Parathyroid adenoma (tissue), 2 donors: ENCODE measurements around the gene ZMIZ1.
A peak's percentile ranks its signal among the peaks of the same experiment; 100 is the strongest.

Source experiments
- H2AFZ ChIP-seq: fragments of 300-600 bp; sonication (generic); one replicate; pipeline ENCODE4 v1.7.0; 2017; ENCODE audit warnings: antibody characterized with exemption, mild to moderate bottlenecking
- H3K27ac ChIP-seq: fragments of 300-600 bp; sonication (generic); one replicate; pipeline ENCODE4 v1.7.0; 2017
- H3K27me3 ChIP-seq: fragments of 300-600 bp; sonication (generic); one replicate; pipeline ENCODE4 v1.7.0; 2017; ENCODE audit warnings: low read length; ENCODE audit not compliant: control insufficient read depth, insufficient read depth
- H3K36me3 ChIP-seq: fragments of 300-600 bp; sonication (generic); one replicate; pipeline ENCODE4 v1.7.0; 2017; ENCODE audit warnings: low read length; ENCODE audit not compliant: control insufficient read depth, insufficient read depth
- H3K4me1 ChIP-seq: fragments of 300-600 bp; sonication (generic); one replicate; pipeline ENCODE4 v1.7.0; 2017; ENCODE audit warnings: control low read depth
- H3K4me2 ChIP-seq: fragments of 300-600 bp; sonication (generic); one replicate; pipeline ENCODE4 v1.7.0; 2017; ENCODE audit warnings: low read length
- H3K4me3 ChIP-seq: fragments of 300-600 bp; sonication (generic); one replicate; pipeline ENCODE4 v1.7.0; 2017; ENCODE audit warnings: low read depth, low read length
- H3K79me2 ChIP-seq: fragments of 300-600 bp; sonication (generic); one replicate; pipeline ENCODE4 v1.7.0; 2017; ENCODE audit warnings: control low read depth
- H3K9ac ChIP-seq: fragments of 300-600 bp; sonication (generic); one replicate; pipeline ENCODE4 v1.7.0; 2017; ENCODE audit warnings: mild to moderate bottlenecking
- H3K9me3 ChIP-seq: fragments of 300-600 bp; sonication (generic); one replicate; pipeline ENCODE4 v1.7.0; 2017; ENCODE audit warnings: low read length; ENCODE audit not compliant: control insufficient read depth
- TF ChIP-seq, protein P1 (sequence below): fragments of 300-600 bp; sonication (generic); IDR thresholded peaks from one replicate; pipeline ENCODE4 v1.7.0; 2017; ENCODE audit warnings: antibody characterized with exemption, mild to moderate bottlenecking
- donor health status: primary hyperparathyroidism.

ZMIZ1 gene

DNA sequence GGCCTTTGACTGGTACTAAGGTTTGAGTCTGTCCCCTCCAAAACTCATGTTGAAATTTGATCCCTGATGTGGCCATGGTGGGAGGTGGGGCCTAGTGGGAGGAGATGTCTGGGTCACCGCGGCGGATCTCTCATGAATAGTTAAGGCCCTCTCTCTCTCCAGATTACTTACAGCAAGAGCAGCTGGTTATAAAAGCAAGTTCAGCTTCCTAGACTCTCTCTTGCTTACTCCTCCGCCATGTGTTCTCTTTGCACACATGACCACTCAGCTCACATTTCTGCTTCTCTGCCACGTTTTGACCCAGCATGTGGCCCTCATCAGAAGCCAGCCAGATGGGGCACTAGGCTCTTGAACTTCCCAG, 29.9 kb upstream of the ZMIZ1 start:
- Histone ChIP-seq H3K79me2 (no peaks in the 10 kb centered on the region), H3K4me3 (no peak overlapping the region), H3K4me2 (no peak overlapping the region), H3K9me3 (no peaks in the 10 kb centered on the region), H3K27me3 (no peaks in the 10 kb centered on the region), H3K4me1 (no peaks in the 10 kb centered on the region), H3K36me3 (no peaks in the 10 kb centered on the region), H3K27ac (no peak overlapping the region), H3K9ac (no peak overlapping the region), H2AFZ (peak overlapping the region; percentile 4)
- TF ChIP-seq, protein P1, sequence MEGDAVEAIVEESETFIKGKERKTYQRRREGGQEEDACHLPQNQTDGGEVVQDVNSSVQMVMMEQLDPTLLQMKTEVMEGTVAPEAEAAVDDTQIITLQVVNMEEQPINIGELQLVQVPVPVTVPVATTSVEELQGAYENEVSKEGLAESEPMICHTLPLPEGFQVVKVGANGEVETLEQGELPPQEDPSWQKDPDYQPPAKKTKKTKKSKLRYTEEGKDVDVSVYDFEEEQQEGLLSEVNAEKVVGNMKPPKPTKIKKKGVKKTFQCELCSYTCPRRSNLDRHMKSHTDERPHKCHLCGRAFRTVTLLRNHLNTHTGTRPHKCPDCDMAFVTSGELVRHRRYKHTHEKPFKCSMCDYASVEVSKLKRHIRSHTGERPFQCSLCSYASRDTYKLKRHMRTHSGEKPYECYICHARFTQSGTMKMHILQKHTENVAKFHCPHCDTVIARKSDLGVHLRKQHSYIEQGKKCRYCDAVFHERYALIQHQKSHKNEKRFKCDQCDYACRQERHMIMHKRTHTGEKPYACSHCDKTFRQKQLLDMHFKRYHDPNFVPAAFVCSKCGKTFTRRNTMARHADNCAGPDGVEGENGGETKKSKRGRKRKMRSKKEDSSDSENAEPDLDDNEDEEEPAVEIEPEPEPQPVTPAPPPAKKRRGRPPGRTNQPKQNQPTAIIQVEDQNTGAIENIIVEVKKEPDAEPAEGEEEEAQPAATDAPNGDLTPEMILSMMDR, result no peak

DNA sequence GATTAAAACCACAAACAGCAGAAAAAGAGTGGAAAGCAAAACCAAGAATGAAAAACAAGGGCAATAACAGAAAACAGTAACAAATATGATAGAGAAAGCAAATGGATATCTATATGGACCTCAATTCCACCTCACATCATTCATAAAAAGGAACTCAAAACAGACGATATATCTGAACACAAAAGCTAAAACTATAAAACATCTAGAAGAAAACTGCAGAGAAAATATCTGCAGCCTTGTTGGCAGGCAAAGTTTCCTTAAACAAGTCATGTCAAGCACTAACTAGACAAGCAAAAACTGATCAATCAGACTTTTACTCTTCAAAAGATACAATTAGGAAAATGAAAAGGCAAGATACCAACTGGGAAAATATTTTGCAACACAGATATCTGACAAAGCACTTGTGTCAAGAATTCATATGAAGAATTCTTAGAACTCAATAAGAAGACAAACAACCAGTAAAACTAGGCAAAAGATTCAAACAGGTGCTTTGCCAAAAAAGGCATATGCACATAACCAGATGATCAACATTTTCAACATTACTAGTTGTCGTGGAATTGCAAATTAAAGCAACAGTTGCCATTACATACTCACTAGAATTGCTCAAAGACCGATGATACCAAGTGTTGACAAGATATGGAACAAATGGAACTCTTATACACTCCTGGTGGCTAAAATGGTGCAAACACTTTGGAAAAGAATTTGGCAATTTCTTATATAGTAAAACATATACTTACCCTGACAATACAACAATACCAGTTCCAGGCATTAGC, 25.9 kb upstream of the ZMIZ1 start:
- Histone ChIP-seq H3K9ac (no peak overlapping the region), H3K4me1 (peaks cover under 1% of the 10 kb centered on the region), H3K4me2 (no peak overlapping the region), H3K27me3 (no peaks in the 10 kb centered on the region), H3K27ac (no peak overlapping the region), H3K79me2 (no peaks in the 10 kb centered on the region), H3K4me3 (no peak overlapping the region), H3K36me3 (no peaks in the 10 kb centered on the region), H2AFZ (no peak overlapping the region), H3K9me3 (no peaks in the 10 kb centered on the region)
- TF ChIP-seq, protein P1, result no peak

DNA sequence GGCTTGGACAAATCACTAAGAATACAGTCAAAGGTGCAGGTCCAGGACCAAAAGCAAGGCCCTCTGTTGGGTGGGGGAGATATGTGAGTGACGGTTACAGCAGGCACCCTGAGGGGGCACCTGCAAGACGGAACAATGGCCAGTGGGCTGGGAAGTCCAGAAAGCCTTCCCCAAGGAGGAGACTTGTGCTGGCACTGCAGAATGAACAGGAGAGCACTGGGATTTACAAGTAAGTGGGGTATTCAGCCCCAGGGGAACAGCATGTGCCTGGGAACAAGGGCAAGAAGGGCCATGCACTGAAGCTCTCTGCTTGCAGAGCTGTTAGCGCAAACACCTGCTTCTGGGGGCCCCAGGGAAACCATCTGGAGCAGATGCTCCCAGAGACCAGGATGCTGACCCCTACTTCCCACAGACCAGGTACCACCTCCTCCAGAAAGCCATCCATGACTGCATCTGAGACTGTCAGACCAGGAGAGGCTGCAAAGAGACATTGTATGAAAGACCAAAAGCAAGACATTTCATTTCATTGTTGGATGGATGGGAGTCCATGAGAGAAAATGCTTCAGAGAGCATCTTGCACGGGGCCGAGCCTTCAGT, 24.6 kb upstream of the ZMIZ1 start:
- Histone ChIP-seq H3K4me1 (peaks cover 9% of the 10 kb centered on the region), H3K4me2 (no peak overlapping the region), H3K4me3 (no peak overlapping the region), H3K36me3 (no peaks in the 10 kb centered on the region), H3K9ac (no peak overlapping the region), H3K27ac (no peak overlapping the region), H3K79me2 (no peaks in the 10 kb centered on the region), H3K27me3 (no peaks in the 10 kb centered on the region), H2AFZ (no peak overlapping the region), H3K9me3 (no peaks in the 10 kb centered on the region)
- TF ChIP-seq, protein P1, result no peak

DNA sequence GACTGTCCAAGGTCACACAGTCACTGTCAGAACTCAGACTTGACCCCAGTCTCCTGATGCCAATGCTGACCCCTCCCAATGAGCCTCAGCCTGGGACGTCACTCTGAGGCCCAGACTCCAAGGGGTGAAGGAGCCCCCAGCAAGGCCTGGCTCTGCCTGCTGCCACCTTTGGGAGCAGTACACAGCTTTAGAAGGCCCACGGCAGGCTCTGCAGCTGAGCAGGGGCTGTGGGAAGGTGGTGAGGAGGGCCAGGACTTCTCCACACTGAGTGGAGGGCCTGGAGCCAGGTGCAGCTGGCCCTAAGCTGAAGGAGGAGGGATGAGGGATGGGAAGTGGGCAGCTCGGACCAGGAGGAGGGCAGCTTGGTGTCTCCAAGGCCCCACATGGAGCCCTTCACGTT, 23.9 kb upstream of the ZMIZ1 start:
- no peaks in the 10 kb centered on the region for H3K27me3 ChIP-seq
- no peaks in the 10 kb centered on the region for H3K79me2 ChIP-seq
- peaks cover 9% of the 10 kb centered on the region for H3K4me1 ChIP-seq
- H3K4me2 ChIP-seq, result no peak overlapping the region
- H3K9ac ChIP-seq, result no peak overlapping the region
- H3K36me3 ChIP-seq, result no peaks in the 10 kb centered on the region
- H3K27ac ChIP-seq, result no peak overlapping the region
- no peaks in the 10 kb centered on the region for H3K9me3 ChIP-seq
- TF ChIP-seq, protein P1, result no peak
- no peak overlapping the region for H3K4me3 ChIP-seq
- H2AFZ ChIP-seq, result no peak overlapping the region
